A549 treated with GW870086 at 1 μM for 4 hours (cell line): ENCODE results near the gene SLC6A2. TPM values are rescaled to one million over a fixed set of nuclear protein-coding genes. Genes with fewer than 3 reads are reported as not detected.

Source experiments
- total RNA-seq: library from RNA; stranded (reverse); fragments of 200-300 nt; extraction: Qiagen RNA extraction; gene quantifications from 5 replicates; pipeline ENCODE4 v1.2.3, GENCODE V29; 2022; ENCODE audit warnings: low read depth

SLC6A2 gene
- total RNA-seq: 0.03 to 0.07 TPM in 2 of 5 replicates, not detected in the others

DNA sequence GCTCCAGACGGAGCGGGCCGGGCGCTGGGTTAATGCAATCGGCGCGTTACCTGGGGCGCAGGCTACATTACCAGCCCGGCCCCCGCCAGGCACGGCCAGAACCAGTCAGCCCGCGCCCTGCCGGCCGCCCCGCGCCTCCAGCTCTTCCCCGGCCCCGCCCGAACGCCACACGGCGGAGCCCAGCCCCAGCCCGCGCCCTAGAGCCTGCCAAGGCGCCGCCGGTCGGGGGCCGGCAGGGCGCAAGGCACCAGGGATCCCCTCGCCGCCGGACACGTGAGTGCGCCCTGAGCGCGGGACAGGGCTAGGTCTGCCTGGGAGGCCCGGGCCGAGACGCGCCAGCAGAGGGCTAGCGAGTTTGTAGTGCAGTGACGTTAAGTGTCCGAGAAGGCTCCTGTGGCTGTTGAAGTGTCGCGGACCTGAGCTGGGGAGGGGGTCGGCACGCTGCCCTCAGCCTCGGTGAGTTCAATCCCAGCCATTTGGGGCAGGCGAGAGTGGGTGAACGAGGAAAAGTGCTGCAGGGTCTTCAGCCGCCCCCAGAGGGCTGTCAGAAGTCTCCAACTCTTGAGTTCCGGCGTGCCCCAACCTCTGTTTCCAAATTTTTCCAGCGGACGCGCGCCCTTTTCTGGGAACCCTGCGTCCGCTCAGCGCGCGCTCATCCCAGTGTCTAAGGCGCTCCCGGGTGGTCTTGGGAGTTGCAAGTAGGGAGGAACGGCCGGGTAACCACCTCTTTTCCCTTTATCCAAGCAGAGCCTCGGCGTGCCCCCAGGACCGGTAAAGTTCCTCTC is at the start of gene SLC6A2:
Gene SLC6A2 (plus strand): TSS at position 92 of the 785 bp plus-strand sequence. CDS start 707 bp downstream, outside the sequence.

Other genes starting within 250 kb of the SLC6A2 start
- gene MMP2, start 176.8 kb upstream of the SLC6A2 start, total RNA-seq: 7.2 to 11.6 TPM (median 9.5 TPM) in 5 replicates
- gene LPCAT2, start 146.9 kb upstream of the SLC6A2 start, total RNA-seq: 4.0 to 7.4 TPM (median 4.7 TPM) in 5 replicates
- not detected in 5 replicates for gene CAPNS2, start 89.3 kb upstream of the SLC6A2 start, total RNA-seq
- 31.3 to 45.8 TPM (median 35.6 TPM) in 5 replicates for gene CES1, start 177.1 kb downstream of the SLC6A2 start, total RNA-seq
- not detected in 5 replicates for gene CES5A, start 219.4 kb downstream of the SLC6A2 start, total RNA-seq